ENCODE data around the gene PHOX2A.

PHOX2A gene

DNA sequence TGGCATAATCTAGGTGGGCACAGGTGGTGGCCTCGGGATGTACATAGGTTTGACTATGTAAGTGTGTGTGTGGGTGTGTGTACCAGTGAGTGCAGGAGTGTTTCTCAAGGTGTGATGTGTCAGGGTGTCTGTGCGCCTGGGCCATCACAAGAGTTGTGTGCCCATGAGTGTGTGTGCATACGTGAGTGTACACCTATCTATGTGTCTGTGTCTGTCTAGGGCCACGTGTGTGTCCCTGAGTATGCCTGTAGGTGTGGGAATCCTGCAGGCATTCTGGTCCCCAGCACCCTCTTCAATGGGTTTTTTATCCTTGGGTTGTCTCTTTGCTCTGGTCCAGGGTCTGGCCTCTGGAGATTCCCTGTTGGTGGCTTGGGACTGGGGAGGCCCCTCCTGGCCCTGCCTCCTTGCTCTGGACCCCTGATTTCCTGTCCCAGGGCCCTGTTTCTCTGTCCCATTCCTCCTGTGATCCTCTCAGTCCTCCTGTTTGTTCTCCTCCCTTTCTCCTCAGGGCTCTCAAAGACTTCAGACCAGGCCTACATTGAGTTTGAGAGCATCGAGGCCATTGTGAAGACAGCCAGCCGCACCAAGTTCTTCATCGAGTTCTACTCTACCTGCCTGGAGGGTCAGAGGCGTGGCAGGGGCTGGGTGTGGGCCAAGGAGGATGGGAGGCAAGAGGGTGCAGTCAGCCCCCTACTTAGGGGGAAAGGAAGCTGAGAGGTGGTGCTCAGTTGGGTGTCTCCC lies 10.0 kb downstream of the PHOX2A start:
- no peak for DNase-seq (ENCODE audit: low read depth, low spot score)

DNA sequence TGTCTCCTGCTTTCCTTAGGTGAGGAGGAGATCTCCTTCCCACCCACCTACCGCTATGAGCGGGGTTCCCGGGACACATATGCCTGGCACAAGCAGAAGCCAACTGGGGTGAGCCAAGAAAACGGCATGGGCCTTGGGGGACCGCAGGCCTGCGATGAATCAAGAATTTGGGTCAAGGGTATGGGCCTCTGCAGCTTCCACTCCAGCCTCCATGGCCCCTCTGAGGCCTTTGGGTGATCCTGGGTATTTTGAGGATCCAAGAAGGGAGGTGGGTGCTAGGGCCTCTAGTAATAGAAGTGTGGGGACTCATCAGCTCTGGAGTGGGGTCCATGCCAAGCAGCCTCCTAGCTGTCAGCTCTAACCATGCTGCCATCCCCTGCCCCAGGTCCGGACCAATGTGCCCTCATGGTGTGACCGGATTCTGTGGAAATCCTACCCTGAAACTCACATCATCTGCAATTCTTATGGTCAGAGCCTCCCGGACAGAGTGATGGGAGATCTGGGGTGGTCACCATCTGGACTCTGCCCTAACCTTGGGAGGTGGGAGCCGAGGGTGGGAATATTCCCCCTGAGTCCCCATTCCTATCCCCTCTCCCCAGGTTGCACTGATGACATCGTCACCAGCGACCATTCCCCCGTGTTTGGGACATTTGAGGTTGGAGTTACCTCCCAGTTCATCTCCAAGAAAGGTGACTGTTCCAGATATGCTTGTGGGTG lies 10.8 kb downstream of the PHOX2A start:
- no peak for DNase-seq (ENCODE audit: low read depth, low spot score)

DNA sequence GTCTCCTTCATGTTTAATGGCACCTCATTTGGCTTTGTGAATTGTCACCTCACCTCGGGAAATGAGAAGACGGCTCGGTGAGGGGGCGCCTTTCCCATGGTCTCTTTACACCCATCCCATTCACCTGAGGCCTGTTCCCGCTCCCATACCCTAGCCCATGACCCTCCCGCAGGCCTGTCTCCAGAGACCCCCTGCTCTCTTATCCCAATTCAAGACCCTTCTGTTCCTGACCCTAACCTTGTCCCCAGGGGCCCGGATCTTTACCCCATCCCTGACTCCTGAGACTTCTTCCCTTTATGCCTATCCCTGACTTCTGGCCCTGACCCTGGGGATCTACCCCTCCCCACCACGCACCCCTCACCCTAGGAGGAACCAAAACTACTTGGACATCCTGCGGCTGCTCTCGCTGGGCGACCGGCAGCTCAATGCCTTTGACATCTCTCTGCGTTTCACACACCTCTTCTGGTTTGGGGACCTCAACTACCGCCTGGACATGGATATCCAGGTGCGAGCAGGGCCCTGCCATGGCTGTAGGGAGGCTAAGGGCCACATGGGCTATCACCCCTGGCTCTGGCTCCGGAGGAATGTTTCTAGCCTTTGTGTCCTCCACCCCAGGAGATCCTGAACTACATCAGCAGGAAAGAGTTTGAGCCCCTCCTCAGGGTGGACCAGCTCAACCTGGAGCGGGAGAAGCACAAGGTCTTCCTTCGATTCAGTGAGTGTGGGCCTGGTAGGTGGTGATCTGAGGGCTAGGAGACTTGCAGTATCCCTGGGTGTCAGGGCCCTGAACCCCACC lies 11.5 kb downstream of the PHOX2A start:
- DNase-seq (ENCODE audit: low read depth, low spot score), result no peak

- DNase-seq (ENCODE audit: low read depth, low spot score), result no peak
Measured at GRCh38 chr11:72231396-72232259, 12.3 kb downstream of the PHOX2A start.

GRCh38 chr11:72230764-72231365 lies 13.1 kb downstream of the PHOX2A start:
- DNase-seq (ENCODE audit: low read depth, low spot score), result no peak

GRCh38 chr11:72229925-72230763 lies 13.8 kb downstream of the PHOX2A start:
- DNase-seq (ENCODE audit: low read depth, low spot score), result no peak

DNA sequence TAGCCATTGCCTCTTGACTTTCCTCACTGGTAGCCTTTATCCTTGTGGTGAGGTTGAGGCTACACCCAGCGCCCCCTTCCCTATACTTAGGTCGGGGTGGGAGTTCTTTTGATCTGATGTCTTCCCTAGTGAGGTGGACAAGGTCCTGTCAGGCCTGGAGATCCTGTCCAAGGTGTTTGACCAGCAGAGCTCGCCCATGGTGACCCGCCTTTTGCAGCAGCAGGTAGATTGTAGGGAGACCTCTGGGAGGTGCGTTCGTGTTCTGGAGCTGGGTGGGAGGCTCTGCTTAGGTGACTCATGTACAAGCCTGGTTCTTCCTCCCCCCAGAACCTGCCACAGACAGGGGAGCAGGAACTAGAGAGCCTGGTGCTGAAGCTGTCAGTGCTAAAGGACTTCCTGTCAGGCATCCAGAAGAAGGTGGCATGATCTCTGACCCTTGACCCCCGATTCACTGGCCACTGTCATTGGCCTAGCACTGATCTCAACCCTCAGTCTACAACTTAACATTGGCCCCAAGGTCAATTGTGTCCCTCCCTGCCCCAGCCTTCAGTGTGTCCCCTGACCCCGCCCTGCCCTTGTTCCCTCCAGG lies 14.5 kb downstream of the PHOX2A start:
- no peak for DNase-seq (ENCODE audit: low read depth, low spot score)

GRCh38 chr11:72228844-72229231 lies 15.1 kb downstream of the PHOX2A start:
- no peak for DNase-seq (ENCODE audit: low read depth, low spot score)

- no peak for DNase-seq (ENCODE audit: low read depth, low spot score)
Measured at GRCh38 chr11:72228229-72228843, 15.6 kb downstream of the PHOX2A start.

DNA sequence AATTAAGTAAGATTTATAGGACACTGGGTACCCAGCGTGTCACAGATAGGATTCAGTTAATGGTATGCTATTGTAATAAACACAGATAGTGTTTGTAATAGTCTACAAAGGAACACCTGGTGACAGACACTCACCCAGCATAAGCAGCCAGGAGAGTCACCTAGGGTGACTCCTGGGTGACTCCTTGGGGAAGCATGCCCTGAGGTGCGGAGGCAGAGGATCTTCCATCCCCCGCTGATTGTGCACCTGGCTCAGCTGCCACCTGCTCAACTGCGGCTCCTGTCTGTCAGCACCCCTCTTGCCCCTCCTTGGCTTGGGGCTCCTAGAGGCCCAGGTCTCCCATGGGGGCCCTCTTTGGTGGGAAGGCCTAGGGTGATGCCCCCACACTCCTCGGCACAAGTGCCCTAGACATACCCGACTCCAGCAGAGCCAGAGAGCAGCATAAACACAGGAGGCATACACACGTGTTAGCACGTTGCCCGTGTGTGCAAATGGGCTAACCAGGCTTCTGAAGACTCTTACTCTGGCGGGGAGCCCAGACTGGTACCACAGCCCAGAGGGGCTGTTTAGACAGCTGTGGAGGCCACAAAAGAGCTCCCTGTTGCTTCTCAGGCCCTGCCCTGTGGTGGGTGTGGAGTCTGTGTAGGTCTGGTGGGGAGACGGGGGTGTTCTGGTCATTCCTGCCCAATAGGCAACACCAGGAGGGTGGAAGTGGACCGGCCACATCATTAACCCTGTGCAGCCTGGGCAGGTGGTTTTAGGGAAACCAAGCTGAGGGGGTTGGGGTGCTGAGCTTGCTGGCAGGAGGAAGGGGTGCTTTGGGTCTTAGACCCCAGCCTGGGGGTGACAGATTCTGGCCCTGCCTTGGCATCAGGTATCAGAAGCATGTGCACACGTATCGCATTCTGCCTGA lies 16.4 kb downstream of the PHOX2A start:
- DNase-seq (ENCODE audit: low read depth, low spot score), result peak; percentile 87

DNA sequence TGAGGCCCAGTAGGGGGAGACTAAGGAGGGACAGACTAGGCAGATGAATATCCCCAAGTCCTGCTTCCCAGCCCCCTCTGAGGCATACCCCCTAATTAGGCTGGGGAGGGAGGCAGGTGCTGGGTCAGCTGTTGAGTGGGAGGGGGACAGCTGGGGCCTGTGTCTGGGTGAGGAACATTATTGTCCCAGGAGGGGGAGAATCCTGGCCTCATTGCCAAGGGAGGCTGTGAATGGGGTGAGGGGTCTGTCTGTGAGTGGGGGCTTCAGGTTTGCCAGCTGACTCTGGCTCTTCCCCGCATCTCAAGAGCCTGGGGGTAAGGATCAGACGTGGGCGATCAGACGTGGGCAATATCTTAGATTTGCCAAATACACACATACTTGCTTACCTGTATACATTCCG lies 17.3 kb downstream of the PHOX2A start:
- no peak for DNase-seq (ENCODE audit: low read depth, low spot score)

DNA sequence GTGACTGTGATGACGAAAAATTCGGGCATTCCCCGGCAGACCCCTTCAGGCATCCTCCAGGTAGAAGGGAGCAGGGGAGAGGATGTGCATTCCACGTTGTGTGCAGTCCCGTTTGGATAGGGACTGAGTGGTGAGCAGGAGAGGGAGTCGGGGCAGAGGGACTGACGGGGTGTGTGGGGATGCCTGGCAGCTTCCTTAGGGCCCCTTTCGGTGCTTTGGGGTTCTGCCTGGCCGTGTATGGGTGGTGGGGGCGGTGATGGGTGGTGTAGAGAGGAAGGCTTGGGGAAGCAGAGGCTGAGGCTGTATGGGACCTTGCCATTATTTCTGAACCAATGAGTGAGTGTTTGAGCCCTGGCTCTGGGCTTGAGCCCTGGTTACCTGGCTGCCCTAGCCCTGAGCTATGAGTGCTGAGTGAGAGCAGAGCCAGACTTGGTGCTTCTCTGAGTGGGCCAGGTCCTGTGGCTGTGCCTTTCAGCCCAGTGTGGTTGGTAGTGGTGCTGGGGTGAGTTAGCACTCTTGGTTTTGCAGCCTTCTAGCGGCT lies 18.5 kb downstream of the PHOX2A start:
- DNase-seq (ENCODE audit: low read depth, low spot score), result no peak

GRCh38 chr11:72224564-72225410 lies 19.2 kb downstream of the PHOX2A start, which contains the start of gene INPPL1:
TSS of gene INPPL1 (plus strand) at chr11:72224767. CDS start at chr11:72224985, 218 bp downstream.
- DNase-seq (ENCODE audit: low read depth, low spot score), result no peak

GRCh38 chr11:72223615-72224563 lies 20.1 kb downstream of the PHOX2A start:
- DNase-seq (ENCODE audit: low read depth, low spot score), result no peak

- peak; percentile 85 for DNase-seq (ENCODE audit: low read depth, low spot score)
Measured at GRCh38 chr11:72222907-72223614, 20.9 kb downstream of the PHOX2A start.
